Mesodermal cell (in vitro differentiated cells): Measurements from ENCODE around the gene ARID1B.
A peak's percentile ranks its signal among the peaks of the same experiment; 100 is the strongest.

ENCODE experiments used
- H3K27ac ChIP-seq: 2 replicates; pipeline ENCODE4 v1.7.0; 2013; ENCODE audit warnings: mild to moderate bottlenecking, low read depth, low read length, moderate library complexity; ENCODE audit not compliant: severe bottlenecking
- H3K36me3 ChIP-seq: 2 replicates; pipeline ENCODE4 v1.7.1; 2013; ENCODE audit warnings: mild to moderate bottlenecking, low read length, moderate library complexity; ENCODE audit not compliant: control insufficient read depth, insufficient read depth
- H3K4me1 ChIP-seq: one replicate; pipeline ENCODE4 v1.7.1; 2013; ENCODE audit warnings: mild to moderate bottlenecking, low read length; ENCODE audit not compliant: insufficient read depth, control insufficient read depth, poor library complexity, severe bottlenecking
- H3K4me3 ChIP-seq: 2 replicates; pipeline ENCODE4 v1.7.0; 2013; ENCODE audit warnings: low read length, control low read depth, mild to moderate bottlenecking; ENCODE audit not compliant: insufficient read depth, poor library complexity, severe bottlenecking; ENCODE audit errors: extremely low read depth
- H3K9me3 ChIP-seq: 2 replicates; pipeline ENCODE4 v1.7.1; 2013; ENCODE audit warnings: mild to moderate bottlenecking, low read length, moderate library complexity; ENCODE audit not compliant: control insufficient read depth
- WGBS, 2 experiments: methylation state at CpG; one replicate each; pipeline ENCODE4 v1.1.5; 2013; ENCODE audit warnings: missing lambda C conversion rate in 2 of 2; ENCODE audit not compliant: insufficient coverage in 2 of 2; 5-methylcytosine and 5-hydroxymethylcytosine counted together

ARID1B gene

GRCh38 chr6:157075549-157076450 lies 298.6 kb downstream of the ARID1B start:
- H3K36me3 ChIP-seq = peaks cover 6% of the 10 kb centered on the region
- no peak overlapping the region for H3K4me3 ChIP-seq
- WGBS, 2 experiments = 95 to 98% methylated on average over 6 to 8 of the region's 8 CpGs

GRCh38 chr6:157076451-157076822 lies 299.3 kb downstream of the ARID1B start:
- Histone ChIP-seq H3K36me3 (peaks cover 6% of the 10 kb centered on the region), H3K27ac (no peak overlapping the region), H3K4me3 (no peak overlapping the region), H3K4me1 (no peaks in the 10 kb centered on the region), H3K9me3 (no peaks in the 10 kb centered on the region)

More at GRCh38 chr6:157075549-157076450, 298.6 kb downstream of the ARID1B start:
- H3K9me3 ChIP-seq = no peaks in the 10 kb centered on the region
- H3K4me1 ChIP-seq = no peaks in the 10 kb centered on the region
- no peak overlapping the region for H3K27ac ChIP-seq

- H3K36me3 ChIP-seq = peaks cover 6% of the 10 kb centered on the region
- H3K4me1 ChIP-seq = no peaks in the 10 kb centered on the region
- no peak overlapping the region for H3K27ac ChIP-seq
- no peaks in the 10 kb centered on the region for H3K9me3 ChIP-seq
- H3K4me3 ChIP-seq = no peak overlapping the region
- 89 to 96% methylated on average over 5 of the region's 7 CpGs for WGBS, 2 experiments
Observed at GRCh38 chr6:157077251-157077650, 300.1 kb downstream of the ARID1B start.

GRCh38 chr6:157078326-157078725 lies 301.1 kb downstream of the ARID1B start:
- no peak overlapping the region for H3K27ac ChIP-seq
- no CpG with 5 or more reads among the region's 3 CpGs for WGBS, 2 experiments
- H3K4me1 ChIP-seq = no peaks in the 10 kb centered on the region
- H3K36me3 ChIP-seq = peaks cover 6% of the 10 kb centered on the region
- H3K9me3 ChIP-seq = no peaks in the 10 kb centered on the region
- H3K4me3 ChIP-seq = no peak overlapping the region

- Histone ChIP-seq H3K4me1 (no peaks in the 10 kb centered on the region), H3K9me3 (no peaks in the 10 kb centered on the region), H3K4me3 (no peak overlapping the region), H3K27ac (no peak overlapping the region), H3K36me3 (no peaks in the 10 kb centered on the region)
- no CpG with 5 or more reads among the region's 1 CpG for WGBS, 2 experiments
Observed at GRCh38 chr6:157079277-157079676, 302.1 kb downstream of the ARID1B start.

GRCh38 chr6:157079771-157080170 lies 302.6 kb downstream of the ARID1B start:
- Histone ChIP-seq H3K4me1 (no peaks in the 10 kb centered on the region), H3K4me3 (no peak overlapping the region), H3K27ac (no peak overlapping the region), H3K36me3 (peaks cover 5% of the 10 kb centered on the region), H3K9me3 (no peaks in the 10 kb centered on the region)
- 100% methylated on average over 1 of the region's 3 CpGs; no CpG with 5 or more reads in 1 of the 2 experiments for WGBS, 2 experiments

GRCh38 chr6:157080986-157081391 lies 303.8 kb downstream of the ARID1B start:
- H3K4me1 ChIP-seq = no peaks in the 10 kb centered on the region
- H3K27ac ChIP-seq = no peak overlapping the region
- H3K36me3 ChIP-seq = peaks cover 11% of the 10 kb centered on the region
- no peaks in the 10 kb centered on the region for H3K9me3 ChIP-seq
- H3K4me3 ChIP-seq = no peak overlapping the region

- no peaks in the 10 kb centered on the region for H3K4me1 ChIP-seq
- no peak overlapping the region for H3K4me3 ChIP-seq
- WGBS, 2 experiments = 71% methylated on average over 4 of the region's 7 CpGs
- no peak overlapping the region for H3K27ac ChIP-seq
- no peaks in the 10 kb centered on the region for H3K9me3 ChIP-seq
- H3K36me3 ChIP-seq = peaks cover 21% of the 10 kb centered on the region
Observed at GRCh38 chr6:157083343-157083742, 306.2 kb downstream of the ARID1B start.

GRCh38 chr6:157086632-157087031 lies 309.5 kb downstream of the ARID1B start:
- H3K9me3 ChIP-seq = no peaks in the 10 kb centered on the region
- H3K27ac ChIP-seq = no peak overlapping the region
- 100% methylated on average over 5 of the region's 6 CpGs; no CpG with 5 or more reads in 1 of the 2 experiments for WGBS, 2 experiments
- H3K4me1 ChIP-seq = peaks cover 19% of the 10 kb centered on the region
- no peak overlapping the region for H3K4me3 ChIP-seq
- H3K36me3 ChIP-seq = peaks cover 27% of the 10 kb centered on the region

GRCh38 chr6:157087974-157088373 lies 310.8 kb downstream of the ARID1B start:
- no peaks in the 10 kb centered on the region for H3K9me3 ChIP-seq
- WGBS, 2 experiments = 100% methylated on average over 1 of the region's 2 CpGs; no CpG with 5 or more reads in 1 of the 2 experiments
- H3K4me1 ChIP-seq = peaks cover 31% of the 10 kb centered on the region
- H3K27ac ChIP-seq = no peak overlapping the region
- peaks cover 27% of the 10 kb centered on the region for H3K36me3 ChIP-seq
- H3K4me3 ChIP-seq = no peak overlapping the region

GRCh38 chr6:157088841-157089240 lies 311.7 kb downstream of the ARID1B start:
- peaks cover 31% of the 10 kb centered on the region for H3K36me3 ChIP-seq
- peak overlapping the region; percentile 87 for H3K27ac ChIP-seq
- WGBS, 2 experiments = 100% methylated on average over 2 of the region's 3 CpGs; no CpG with 5 or more reads in 1 of the 2 experiments
- H3K4me3 ChIP-seq = no peak overlapping the region
- peaks cover 32% of the 10 kb centered on the region for H3K4me1 ChIP-seq
- H3K9me3 ChIP-seq = no peaks in the 10 kb centered on the region
